ENCODE results near the gene NEIL3.
A peak's percentile ranks its signal among the peaks of the same experiment; 100 is the strongest.
"Not testable (repeated sequence)": the region's sequence is repeated elsewhere in the genome, so short reads cannot be mapped to it uniquely, and the experiment has no call there.

The NEIL3 gene

DNA sequence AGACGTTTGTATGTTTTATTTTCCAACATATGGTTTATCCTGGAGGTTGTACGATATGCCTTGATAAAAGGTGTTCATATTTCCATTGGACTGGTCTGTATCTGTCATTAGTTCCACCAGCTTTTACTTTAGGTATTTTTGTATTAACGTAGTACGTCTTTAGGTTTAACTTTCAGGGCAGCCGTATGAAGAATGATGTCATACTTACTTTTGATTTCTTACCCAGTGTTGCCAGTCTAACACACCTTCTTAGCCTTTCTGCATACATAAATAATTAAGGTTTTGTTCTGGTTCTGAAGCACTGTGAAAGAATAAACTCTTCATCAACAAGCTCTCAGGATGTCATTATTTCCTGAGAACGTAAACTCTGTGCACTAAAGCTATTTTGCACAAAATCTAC lies 18.9 kb upstream of the NEIL3 start:
- Mint-ChIP-seq H3K27ac (no peak overlapping the region), H3K27me3 (no peaks in the 10 kb centered on the region), H3K4me3 (no peak overlapping the region), H3K9me3 (no peaks in the 10 kb centered on the region), H3K4me1 (peaks cover 3% of the 10 kb centered on the region)
- no peak for ATAC-seq
- no peak for DNase-seq

DNA sequence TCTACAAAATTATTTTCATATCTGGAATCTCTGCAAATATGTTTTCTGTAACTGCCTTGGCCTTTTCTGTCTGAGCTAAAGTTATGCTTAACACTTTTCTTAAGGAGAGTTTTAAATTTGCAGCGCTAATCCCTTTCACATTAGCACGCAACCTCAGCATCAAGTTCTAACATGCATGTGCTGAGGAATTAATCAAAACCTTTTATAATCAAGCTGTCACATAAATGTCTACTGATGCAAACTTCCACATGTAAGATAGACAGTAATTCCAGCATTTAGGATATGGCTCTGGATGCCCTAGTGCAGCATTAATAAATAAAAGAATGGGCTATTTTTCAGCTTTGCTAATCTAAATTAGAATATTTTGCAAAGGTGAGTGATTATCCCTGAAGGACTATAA lies 17.5 kb upstream of the NEIL3 start:
- H3K27me3 Mint-ChIP-seq: no peaks in the 10 kb centered on the region
- DNase-seq: no peak

DNA sequence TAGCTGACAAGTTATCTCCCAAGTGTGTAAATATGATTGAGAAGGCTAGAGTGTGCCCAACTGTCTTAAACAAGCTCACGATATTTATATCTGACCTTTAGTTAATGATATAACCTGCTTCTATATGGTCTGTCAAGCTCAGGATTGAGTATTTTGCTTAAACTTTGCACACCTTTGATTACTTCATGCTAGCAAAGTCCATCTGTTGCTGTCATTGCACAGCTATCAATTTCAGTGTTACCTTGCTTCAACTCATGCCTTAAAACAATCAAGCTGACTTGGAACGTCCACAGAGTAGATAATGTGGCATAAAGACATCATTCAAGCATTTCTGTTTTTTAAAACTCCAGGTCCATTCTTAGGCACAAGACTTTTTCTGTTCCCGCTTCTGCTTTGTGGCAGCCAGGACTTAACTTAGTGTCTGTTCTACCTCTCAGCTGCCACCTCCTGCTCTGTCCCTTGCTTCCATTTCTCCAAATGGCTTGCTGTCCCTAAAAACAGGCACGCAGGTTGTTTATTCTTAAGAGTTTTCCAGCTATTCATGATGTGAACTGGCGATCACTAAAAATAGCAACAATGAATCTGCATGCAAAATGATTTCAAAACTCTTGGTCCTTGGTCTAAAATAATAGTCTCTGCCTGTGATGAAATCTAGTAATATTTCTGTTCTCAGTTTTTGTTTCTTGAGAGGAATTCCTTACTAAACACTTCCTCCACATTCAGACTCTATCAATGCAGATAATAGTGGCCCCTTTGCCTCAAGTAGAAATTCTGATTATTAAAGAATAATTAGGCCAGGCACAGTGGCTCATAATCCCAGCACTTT lies 16.3 kb upstream of the NEIL3 start:
- no peaks in the 10 kb centered on the region for H3K27me3 Mint-ChIP-seq
- no peak for DNase-seq
- H3K4me3 Mint-ChIP-seq: no peak overlapping the region
- no peak for ATAC-seq
- no peaks in the 10 kb centered on the region for H3K4me1 Mint-ChIP-seq
- H3K9me3 Mint-ChIP-seq: peaks cover 0 to 7% of the 10 kb centered on the region in 2 donors
- H3K27ac Mint-ChIP-seq: no peak overlapping the region

More for the DNA sequence above, 17.5 kb upstream of the NEIL3 start:
- Mint-ChIP-seq H3K4me1 (no peaks in the 10 kb centered on the region), H3K9me3 (no peaks in the 10 kb centered on the region), H3K4me3 (no peak overlapping the region), H3K27ac (no peak overlapping the region)
- ATAC-seq: no peak

DNA sequence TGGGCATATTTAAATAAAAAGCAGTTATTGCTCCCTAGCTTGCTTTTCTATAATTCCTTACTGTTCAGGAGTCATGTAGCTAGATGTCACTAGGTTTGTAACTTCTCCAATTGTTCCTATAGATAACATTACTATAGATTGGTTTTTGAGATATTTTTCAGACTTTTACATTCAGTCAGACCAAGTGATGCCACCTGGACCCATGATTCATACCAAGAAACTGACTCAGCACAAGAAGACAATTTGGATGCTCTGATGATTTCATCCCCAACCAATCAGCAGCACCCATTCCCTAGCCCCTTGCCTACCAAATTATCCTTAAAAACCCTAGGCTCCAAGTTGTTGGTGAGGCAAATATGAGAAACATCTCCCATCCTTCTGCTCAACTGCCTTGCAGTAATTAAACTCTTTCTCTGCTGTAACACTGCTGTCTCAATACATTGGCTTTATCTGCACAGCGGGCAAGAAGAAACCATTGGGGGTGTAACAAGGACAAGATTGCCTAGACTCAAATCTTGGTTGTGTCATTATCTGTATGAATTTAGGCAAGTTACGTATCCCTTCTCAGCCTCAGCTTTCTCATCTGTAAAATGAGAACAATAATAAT lies 11.8 kb upstream of the NEIL3 start:
- no peaks in the 10 kb centered on the region for H3K27me3 Mint-ChIP-seq
- no peaks in the 10 kb centered on the region for H3K4me1 Mint-ChIP-seq
- DNase-seq: no peak
- H3K4me3 Mint-ChIP-seq: no peak overlapping the region
- no peak overlapping the region for H3K27ac Mint-ChIP-seq
- H3K9me3 Mint-ChIP-seq: peaks cover 0 to 7% of the 10 kb centered on the region in 2 donors
- no peak for ATAC-seq

DNA sequence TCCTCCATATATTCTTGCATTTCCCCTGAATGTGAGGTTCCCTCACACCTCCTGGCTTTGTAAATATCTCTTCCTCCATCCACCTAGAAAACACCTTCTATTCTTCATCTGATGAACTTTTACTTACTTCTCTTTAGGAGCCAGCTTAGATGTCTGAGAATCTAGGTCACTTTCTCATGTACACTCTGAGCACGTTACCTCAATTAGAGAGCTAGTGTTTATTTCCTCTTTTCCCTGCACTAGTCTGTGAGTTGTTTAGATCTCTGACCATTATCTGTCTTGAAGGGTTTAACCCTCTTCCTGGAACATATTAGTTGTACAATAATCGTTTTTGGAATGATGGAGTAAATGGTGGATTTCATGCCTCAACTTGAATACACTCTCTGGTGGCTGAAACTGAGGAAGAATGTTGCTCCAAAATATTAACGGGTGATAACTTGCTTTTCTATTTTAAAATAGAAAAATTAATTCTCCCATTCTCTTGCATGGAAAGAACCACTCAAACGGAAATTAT lies 8.5 kb upstream of the NEIL3 start:
- no peak overlapping the region for H3K27ac Mint-ChIP-seq

DNA sequence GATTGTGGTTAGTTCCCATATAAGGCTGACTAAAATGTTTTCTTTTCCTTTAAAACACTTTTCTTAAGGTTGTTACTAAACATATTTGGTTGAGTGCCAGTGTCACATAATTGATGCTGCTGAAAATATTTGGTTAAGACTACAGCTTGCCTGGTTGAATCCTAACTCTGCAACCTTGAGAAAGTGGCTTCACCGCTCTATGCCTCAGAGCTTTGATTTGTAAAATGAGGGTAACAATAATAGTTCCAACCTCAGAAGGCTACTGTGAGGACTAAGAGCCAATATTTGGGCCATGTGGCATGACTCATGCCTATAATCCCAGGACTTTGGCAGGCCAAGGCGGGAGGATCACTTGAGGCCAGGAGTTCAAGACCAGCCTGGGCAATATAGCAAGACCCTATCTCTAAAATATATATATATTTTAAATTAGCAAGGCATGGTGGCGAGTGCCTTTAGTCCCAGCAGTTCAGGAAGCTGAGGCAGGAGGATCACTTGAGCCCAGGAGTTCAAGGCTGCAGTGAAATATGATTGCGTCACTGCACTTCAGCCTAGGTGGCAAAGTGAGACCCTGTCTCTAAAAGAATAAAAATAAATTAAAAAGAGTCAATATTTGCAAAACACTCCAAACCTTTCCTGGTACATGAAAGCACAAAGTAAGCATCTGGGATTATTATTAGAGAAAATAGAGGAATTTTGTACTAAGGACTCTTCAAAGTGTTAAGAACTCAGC lies 7.1 kb upstream of the NEIL3 start:
- Mint-ChIP-seq H3K27ac (no peak overlapping the region), H3K27me3 (no peaks in the 10 kb centered on the region), H3K9me3 (peaks cover 0 to 7% of the 10 kb centered on the region in 2 donors), H3K4me1 (no peaks in the 10 kb centered on the region), H3K4me3 (no peak overlapping the region)
- ATAC-seq (no peak), DNase-seq (no peak)

More for the DNA sequence above, 8.5 kb upstream of the NEIL3 start:
- Mint-ChIP-seq H3K27me3 (no peaks in the 10 kb centered on the region), H3K4me3 (no peak overlapping the region), H3K4me1 (no peaks in the 10 kb centered on the region), H3K9me3 (peaks cover 0 to 7% of the 10 kb centered on the region in 2 donors)
- ATAC-seq (no peak), DNase-seq (no peak)

DNA sequence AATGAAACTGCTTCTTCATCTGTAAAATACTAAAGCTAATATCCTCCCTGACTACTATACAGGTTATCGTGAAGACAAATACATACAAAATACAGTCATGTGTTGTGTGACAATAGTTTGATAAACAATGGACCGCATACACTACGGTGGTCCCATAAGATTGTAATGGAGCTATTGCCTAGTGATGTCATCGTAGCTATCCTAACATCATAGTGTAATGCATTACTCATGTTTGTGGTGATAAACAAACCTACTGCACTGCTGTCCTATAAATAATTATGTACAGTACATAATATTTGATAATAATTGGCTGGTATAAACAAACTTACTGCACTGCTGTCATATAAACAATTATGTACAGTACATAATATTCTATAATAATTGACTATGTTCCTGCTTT lies 5.6 kb upstream of the NEIL3 start:
- Mint-ChIP-seq H3K9me3 (no peaks in the 10 kb centered on the region), H3K4me1 (peaks cover 9% of the 10 kb centered on the region), H3K4me3 (no peak overlapping the region), H3K27ac (no peak overlapping the region), H3K27me3 (no peaks in the 10 kb centered on the region)
- ATAC-seq (no peak), DNase-seq (no peak)

DNA sequence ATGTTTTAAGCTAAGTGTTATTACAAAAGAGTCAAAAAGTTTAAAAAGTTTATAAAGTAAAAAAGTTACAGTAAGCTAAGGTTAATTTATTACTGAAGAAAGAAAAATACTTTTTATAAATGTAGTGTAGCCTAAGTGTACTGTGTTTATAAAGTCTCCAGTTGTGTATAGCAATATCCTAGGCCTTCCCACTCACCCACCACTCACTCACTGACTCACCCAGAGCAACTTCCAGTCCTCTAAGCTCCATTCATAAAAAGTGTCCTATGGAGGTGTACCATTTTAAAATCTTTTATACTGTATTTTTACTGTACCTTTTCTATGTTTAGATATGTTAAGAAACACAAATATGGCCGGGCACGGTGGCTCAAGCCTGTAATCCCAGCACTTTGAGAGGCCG lies 4.8 kb upstream of the NEIL3 start:
- not testable (repeated sequence) for H3K4me3 Mint-ChIP-seq, H3K27me3 Mint-ChIP-seq, H3K27ac Mint-ChIP-seq, DNase-seq, H3K9me3 Mint-ChIP-seq, ATAC-seq
- peaks cover 15% of the 10 kb centered on the region for H3K4me1 Mint-ChIP-seq

DNA sequence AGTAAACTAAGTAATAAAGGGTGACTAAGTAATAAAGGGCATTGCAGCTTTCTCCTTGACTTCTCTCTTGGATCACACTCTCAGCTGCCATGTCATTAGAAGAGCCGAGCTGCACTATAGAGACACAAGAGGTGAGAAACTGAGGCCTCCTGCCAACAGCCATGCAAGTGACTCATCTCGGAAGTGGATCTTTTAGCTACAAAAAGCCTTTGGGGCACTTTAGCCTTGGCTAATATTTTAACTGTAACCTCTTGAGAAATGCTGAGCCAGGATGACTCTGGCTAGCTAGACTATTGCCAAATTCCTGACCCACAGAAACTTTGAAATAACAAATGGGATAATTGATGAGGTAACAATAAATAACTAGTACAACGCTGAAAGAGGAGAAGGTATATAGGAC lies 1.5 kb upstream of the NEIL3 start:
- H3K4me3 Mint-ChIP-seq: no peak overlapping the region

DNA sequence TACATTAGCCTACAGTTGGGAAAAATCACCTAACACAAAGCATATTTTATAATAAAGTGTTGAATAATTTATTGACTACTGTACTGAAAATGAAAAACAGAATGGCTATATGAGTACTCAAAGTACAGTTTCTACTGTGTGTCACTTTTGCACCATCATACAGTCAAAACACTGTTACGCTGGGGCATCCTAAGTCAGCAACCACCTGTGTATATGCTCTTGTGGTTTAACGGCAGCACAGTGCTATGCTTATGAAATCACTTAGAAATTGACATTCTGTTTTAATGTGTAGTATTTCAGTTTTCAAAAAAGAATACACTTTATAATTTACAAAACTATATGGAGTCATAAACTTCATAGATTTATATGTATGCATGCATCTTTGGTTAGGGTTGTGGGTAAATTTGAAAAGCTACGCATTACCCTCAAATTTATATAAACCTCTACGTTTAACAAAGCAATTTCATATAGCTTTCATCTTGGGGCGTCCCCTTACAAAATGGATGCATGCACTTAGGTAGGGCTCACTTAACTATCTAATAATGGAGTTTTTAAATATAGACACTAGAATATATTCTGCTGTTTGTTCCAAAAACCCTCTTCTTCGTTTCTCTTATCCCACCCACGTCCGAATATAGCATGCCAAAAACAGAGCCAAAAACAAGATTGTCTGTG lies 690 bp upstream of the NEIL3 start:
- no peaks in the 10 kb centered on the region for H3K27me3 Mint-ChIP-seq
- ATAC-seq (peak; percentile 66), DNase-seq (peak; percentile 6 to 38)
- H3K4me3 Mint-ChIP-seq: peak overlapping the region; percentile 97 to 99
- no peaks in the 10 kb centered on the region for H3K9me3 Mint-ChIP-seq
- peak overlapping the region; percentile 97 to 99 for H3K27ac Mint-ChIP-seq
- H3K4me1 Mint-ChIP-seq: peaks cover 24% of the 10 kb centered on the region

More for the DNA sequence above, 1.5 kb upstream of the NEIL3 start:
- Mint-ChIP-seq H3K9me3 (no peaks in the 10 kb centered on the region), H3K27me3 (no peaks in the 10 kb centered on the region), H3K4me1 (peaks cover 24% of the 10 kb centered on the region), H3K27ac (no peak overlapping the region)
- ATAC-seq (no peak), DNase-seq (no peak)

DNA sequence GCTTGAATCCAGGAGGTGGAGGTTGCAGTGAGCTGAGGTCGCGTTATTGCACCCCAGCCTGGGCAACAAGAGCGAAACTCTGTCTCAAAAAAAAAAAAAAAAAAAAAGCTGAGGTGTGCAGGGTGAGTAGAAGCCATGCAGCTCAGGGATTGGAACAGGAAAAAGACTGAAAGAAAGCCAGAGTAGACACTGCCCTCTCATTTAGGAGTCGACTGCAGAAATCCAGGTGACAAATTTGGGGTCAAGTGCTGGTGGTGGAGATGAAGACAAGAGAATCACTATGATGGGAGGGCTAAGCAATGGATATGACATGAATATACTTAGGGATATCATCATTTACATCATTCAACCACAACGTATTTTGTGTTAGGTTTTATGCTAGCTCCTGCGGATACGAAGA lies 1.9 kb downstream of the NEIL3 start:
- H3K27me3 Mint-ChIP-seq: no peaks in the 10 kb centered on the region
- peaks cover 43% of the 10 kb centered on the region for H3K4me1 Mint-ChIP-seq
- DNase-seq (no peak), ATAC-seq (no peak)
- no peak overlapping the region for H3K27ac Mint-ChIP-seq
- no peaks in the 10 kb centered on the region for H3K9me3 Mint-ChIP-seq
- peak overlapping the region; percentile 5 to 99 for H3K4me3 Mint-ChIP-seq

DNA sequence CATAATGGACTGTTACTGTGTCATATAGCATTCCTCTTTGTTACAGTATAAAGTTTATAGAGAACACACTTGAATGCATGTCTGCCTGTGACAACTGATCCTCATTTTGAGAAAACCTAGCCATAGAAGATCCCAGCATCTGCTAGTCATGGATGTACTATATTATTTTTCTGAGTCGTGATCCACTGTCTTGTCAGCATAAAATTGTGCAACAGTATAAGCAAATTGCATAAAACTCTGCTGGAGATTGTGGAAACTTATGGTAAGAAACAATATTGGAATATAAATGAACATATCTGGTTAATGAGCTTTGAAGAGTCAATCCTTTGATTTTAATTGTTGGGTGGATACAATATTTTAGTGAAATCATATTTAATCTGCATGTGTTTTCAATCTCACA lies 3.6 kb downstream of the NEIL3 start:
- H3K27ac Mint-ChIP-seq: no peak overlapping the region
- H3K4me1 Mint-ChIP-seq: peaks cover 39% of the 10 kb centered on the region
- no peak overlapping the region for H3K4me3 Mint-ChIP-seq
- H3K27me3 Mint-ChIP-seq: no peaks in the 10 kb centered on the region
- ATAC-seq: no peak
- DNase-seq: no peak
- H3K9me3 Mint-ChIP-seq: no peaks in the 10 kb centered on the region

DNA sequence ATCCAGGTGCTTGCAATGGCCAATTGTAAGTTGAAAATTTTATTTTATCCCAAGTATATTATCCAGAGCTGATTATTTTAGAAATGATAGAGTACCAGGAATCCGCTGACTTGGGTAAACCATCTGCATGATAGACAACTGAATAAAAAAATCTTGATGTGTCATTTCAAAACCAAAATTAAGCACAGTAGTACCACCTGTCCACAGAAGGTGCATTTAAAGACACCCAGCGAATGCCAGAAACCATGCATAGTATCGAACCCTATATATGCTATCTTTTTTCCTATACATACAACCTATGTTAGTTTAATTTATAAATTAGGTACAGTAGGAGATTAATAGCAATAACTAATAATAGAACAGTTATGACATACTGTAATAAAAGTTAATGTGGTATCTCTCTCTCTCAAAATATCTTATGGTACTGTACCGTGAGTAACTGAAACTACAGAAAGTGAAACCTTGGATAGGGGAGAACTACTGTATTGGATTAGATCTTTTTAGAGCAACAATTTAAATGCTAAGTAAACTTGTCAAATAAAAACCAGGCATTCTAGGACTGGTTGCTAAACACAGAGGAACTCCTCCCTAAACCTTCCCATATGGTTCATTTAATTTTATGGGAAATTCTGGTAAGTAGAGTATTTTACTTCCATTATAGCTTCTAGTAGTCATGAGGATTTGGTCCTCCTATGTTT lies 6.2 kb downstream of the NEIL3 start:
- ATAC-seq: no peak
- DNase-seq: no peak
- Mint-ChIP-seq H3K4me3 (no peak overlapping the region), H3K27ac (peak overlapping the region in 1 of 2 donors; percentile 13), H3K27me3 (no peaks in the 10 kb centered on the region), H3K4me1 (peaks cover 46% of the 10 kb centered on the region), H3K9me3 (no peaks in the 10 kb centered on the region)

DNA sequence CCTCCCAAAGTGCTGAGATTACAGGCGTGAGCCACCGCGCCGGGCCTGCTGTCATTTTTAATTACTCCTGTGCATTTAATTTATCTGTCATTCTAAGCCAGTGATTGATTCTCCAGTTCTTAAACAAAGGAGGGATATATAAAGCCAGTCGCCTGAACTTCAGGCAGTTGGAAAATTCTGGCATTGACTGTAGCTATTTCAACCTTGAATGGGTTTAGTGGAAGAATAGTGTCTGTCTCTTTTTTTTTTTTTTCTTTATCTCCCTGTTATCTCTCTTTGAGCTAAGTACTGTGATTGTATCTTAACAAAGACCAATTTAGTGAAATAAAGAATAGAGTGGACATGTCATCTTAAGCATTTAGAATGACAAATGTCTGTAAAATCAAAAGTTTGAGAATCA lies 11.0 kb downstream of the NEIL3 start:
- H3K9me3 Mint-ChIP-seq: no peaks in the 10 kb centered on the region
- ATAC-seq (no peak), DNase-seq (no peak)
- H3K27me3 Mint-ChIP-seq: no peaks in the 10 kb centered on the region
- H3K4me3 Mint-ChIP-seq: no peak overlapping the region
- peaks cover 24% of the 10 kb centered on the region for H3K4me1 Mint-ChIP-seq
- peak overlapping the region in 1 of 2 donors; percentile 19 for H3K27ac Mint-ChIP-seq

DNA sequence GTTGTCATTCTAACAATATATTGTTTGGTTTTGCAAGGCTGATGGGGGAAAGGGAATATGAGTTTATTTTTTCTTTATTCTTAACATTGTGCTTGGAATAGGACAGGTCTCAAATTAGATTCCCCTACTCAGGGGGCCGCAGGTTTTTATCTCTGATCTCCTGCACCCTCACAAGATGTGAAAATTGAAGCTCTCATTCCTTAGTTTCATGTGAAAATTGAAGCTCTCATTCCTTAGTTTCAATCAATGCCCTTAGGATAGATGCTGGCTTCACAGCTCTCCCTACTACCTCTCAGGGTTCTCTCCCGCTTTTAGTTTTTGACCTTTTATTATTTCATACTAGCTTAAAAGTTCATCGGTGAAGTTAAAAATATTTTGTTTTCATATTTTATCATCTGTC lies 12.0 kb downstream of the NEIL3 start:
- DNase-seq (no peak), ATAC-seq (no peak)
- Mint-ChIP-seq H3K9me3 (no peaks in the 10 kb centered on the region), H3K27me3 (no peaks in the 10 kb centered on the region), H3K4me3 (no peak overlapping the region), H3K27ac (no peak overlapping the region), H3K4me1 (peaks cover 17% of the 10 kb centered on the region)

All from stimulated activated naive CD8-positive, alpha-beta T cell treated with anti-CD3 and anti-CD28 coated beads, Interleukin-15, amount 100 ng/mL, for 72 hours (primary cell).